GM10847 (cell line): Measurements from ENCODE around the gene P4HB.

Experiments used
- POLR2A ChIP-seq: IDR thresholded peaks from 2 replicates; pipeline ENCODE4 v1.6.1; 2011; ENCODE audit not compliant: insufficient read length; ENCODE audit errors: extremely low read depth

Gene P4HB

DNA sequence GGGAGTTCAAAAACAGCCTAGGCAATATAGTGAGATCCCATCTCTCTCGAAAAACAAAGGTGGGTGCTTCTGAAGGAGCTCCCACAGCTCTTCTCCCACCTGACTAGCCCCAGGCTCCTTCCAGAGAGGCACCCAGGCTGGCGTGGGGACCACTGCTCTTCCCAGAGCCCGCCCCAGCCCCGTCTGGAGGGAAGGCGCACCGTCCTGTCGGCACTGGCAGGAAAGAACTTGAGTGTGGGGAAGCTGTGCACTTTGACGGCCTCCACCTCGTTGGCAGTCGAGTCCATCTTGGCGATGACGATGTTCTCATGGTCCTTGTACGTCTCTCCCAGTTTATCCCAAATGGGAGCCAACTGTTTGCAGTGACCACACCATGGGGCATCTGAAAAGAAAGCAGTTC lies 15.0 kb downstream of the P4HB start:
- TF ChIP-seq POLR2A: no peak

DNA sequence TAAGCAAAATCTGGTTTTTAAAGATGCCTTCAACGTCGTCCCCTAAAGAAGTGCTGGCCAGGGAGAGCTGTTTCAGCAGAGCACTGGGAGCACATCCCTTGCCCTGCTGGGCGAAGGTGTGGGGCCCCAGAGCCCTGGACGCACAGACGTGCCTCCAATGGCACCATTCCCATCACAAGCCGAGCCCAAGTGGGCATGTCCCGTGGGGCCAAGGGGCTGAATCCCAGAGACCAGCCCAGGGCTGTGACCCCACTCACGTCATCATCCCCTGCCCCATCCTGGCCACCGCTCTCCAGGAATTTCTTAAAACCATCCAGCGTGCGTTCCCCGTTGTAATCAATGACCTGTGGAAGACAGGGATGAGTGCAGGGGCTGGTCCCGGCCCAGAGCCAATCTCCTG lies 15.4 kb downstream of the P4HB start:
- no peak for TF ChIP-seq POLR2A

DNA sequence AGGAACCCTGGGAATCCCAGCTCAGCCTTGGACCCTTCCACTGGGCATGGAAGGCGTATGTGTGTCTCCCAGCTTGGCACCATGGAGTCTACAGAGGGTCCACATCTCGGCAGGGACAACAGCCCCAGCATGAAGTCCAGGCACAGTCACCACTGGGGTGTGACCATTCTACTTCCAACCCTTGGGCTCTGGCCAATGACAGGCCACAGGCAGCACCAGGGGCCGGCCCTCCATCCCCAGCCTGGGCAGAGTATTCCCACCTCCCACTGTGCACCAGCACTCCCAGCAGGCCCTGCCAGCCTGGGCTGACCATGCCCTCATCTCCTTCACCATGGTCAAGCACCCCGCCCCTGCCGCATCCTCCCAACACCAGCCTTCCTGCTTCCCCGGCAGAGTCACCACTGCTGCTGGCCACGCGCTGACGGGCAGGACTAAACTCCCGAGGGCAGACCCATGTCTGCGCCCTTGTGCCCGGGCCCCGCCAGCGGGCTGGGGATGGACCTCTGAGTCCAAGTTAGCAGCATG lies 15.9 kb downstream of the P4HB start:
- no peak for TF ChIP-seq POLR2A

DNA sequence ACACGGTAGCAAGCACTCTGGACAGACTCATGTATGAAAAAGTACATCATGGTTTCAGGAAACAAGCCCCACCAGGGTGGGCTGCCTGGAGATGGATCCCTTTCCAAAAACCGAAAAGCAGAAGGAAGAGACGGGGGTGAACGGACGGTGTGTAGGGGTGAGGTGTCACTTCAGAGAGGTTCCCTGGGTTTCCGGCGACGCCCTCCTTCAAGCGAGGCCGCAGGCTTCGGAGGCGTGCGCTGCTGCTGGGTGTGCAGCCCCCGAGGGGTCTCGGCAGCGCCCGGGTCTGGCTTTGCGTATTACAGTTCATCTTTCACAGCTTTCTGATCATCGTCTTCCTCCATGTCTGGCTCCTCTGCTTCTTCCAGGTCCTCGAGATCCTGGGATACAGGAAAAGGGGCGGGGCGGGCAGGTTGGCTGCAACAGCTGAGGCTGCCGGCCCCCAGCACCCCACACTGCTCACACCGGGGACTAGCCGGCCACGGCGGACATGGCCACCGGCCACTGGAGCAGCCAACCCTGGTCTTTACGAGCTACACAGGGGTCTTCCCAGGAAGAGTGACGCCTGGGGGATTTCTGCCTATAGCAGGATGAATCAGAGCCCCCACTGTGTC lies 16.5 kb downstream of the P4HB start:
- TF ChIP-seq POLR2A: no peak

DNA sequence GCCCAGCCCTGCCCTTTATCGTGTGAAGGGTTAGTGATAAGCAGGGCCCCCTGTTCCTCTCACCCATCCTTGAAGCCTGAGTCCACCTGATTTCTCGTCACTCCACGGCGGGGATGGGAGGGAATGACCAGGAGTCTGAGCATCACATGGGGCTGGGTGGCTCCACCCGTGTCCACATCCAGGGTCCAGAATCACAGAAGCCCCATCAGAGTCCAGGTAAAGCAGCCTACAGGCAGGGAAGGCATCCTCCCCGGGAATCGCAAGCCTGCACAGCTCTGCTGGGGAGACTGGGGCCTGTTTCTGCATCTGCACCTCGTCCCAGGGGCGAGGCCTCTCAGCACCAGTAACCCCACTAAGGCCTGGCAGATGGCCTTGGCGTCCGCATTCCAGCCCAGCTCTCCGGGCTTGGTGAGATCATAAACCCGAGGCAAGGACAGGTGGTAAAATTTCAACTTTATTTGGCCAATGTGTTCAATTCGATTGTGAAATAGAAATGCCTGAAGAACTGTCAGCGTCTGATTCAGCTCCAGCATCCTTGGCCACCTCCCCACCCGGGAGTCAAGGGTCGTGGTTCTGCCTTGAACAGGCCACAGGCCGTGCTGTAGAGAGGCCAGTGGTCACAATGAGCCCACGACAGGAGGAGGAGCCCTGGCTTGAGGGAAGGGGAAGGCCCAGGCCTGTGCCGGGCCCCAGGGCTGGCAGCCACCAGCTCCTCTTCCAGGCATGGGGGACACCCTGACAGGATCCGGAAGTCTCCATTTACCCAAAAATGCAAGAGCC lies 17.4 kb downstream of the P4HB start:
- TF ChIP-seq POLR2A: no peak

DNA sequence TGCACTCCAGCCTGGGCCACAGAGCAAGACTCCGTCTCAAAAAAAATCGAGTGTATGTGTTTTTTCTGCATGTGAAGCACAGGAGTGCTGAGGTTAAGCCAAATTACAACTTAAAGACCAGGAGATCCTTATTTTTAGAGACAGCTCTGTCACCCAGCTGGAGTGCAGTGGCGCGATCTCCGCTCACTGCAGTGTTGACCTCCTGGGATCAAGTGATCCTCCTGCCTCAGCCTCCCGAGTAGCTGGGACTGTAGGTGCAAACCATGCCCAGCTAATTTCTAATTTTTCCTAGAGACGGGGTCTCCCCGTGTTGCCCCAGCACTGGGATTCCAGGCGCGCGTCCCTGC lies 18.0 kb downstream of the P4HB start:
- TF ChIP-seq POLR2A: no peak

DNA sequence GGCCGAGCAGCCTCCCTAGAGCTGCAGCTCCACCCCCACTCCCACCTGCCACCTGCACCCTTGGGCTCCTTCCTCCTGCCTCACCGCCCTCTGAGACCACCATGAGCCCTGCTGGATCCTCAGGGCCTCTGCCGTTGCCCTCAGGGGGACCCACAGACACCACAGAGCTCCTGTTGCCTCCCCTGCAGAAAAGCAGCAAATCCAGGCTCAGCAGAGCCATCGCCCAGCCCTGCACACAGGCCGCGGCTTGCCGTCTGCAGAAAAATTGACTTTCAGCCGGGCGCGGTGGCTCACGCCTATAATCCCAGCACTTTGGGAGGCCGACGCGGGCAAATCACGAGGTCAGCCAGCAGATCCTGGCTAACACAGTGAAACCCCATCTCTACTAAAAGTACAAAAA lies 18.5 kb downstream of the P4HB start:
- no peak for TF ChIP-seq POLR2A

DNA sequence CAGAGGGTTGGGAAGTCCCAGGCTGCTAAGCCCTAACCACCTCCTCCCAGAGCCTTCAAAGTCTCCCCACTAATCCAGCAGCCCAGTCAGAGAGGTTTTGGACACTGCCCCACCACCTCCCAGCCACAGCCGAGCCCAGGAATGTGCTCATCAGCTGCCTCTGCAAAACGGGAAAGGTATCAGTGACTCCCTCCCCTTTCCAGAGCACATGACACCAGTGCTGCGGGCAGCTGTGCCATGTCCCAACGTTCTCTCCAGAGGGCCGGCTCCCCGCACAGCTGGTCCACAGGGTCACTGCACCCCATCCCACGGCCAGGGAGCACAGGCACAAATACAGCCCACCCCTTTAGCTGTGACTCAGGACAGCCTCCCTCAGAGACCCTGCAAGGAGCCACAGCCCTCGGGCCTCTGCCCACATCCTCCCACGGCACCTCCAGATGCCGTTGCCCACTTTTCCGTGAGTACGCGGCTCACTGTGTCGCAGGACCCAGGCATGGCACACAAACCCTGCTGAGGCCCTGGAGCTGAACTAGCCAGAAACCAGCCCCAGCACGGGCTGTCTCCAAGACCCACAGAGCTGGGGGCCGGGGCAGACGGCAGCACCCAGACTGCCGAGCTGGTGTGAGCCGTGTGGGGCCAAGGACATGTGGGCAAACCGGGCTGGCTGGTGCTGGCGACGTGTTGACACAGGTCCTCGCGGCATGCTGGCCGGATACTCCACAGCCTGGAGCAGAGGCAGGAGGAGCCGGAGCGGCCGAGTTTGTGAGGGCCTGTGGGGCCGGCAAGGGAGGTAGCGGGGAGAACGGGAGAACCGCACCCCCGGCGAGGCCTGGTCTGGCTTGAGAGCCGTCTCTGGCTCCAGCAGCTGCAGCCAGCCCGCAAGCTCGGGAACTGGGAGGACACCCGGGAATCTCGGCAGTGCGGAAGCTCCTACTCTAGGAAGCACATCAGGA lies 19.2 kb downstream of the P4HB start:
- TF ChIP-seq POLR2A: no peak

DNA sequence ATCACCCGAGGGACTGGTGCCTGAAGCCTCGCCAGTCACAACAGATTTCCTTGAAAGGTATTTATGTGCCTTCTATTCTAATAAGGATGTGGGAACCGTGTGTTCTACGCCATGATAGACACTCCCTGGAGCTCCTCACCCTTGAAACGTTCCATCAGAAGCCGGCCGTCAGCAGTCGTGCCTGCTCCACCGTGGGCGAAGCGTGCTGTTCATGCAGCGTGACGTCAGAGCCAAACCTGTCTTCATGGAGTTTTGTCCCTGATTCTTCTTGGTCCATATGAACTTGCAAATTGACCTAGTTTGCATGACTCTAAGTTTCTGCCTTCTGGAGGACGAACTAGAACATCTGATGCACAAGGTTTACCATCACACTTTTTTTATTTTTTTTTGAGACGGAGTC lies 21.0 kb downstream of the P4HB start:
- TF ChIP-seq POLR2A: no peak

DNA sequence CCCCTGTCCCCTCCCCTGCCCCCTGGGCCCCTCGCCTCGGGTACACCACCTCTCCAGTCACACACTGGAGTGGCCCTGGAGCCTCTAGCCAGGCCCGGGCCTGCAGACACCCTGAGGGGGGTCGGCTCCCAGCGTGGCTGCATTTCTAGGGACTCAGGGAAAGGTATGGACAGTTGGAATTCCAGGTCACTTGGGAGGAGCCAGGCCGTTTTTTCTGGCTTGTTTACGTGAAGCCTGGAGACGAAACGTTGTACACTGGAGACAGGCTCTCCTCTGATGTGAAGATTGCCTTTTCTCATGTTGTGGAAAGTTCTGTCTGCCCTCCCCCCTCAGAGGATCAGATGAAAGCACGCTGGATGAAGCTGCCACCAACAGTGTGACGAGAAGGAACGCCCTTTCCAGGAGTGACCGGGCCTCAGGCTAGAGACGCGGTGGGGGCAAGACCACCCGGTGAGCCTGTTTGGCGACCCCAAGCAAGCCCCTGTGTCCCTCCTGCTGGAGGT lies 21.5 kb downstream of the P4HB start:
- no peak for TF ChIP-seq POLR2A

DNA sequence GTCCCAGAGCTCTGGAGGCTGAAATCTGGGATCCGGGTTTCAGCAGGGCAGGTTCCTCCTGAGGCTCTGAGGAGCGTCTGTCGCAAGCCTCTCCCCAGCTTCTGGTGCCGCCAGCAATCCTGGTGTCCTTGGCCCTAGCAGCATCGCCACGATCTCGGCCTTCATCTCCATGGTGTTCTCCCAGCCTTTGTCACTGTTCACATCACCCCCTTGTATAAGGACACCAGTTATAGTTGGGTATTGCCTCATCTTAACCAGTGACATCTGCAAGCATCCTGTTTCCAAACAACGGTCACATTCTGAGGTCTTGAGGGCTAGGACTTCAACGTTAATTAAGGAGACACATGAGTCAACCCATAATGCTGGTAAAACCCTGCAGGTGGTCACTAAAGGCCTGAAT lies 22.7 kb downstream of the P4HB start:
- no peak for TF ChIP-seq POLR2A

DNA sequence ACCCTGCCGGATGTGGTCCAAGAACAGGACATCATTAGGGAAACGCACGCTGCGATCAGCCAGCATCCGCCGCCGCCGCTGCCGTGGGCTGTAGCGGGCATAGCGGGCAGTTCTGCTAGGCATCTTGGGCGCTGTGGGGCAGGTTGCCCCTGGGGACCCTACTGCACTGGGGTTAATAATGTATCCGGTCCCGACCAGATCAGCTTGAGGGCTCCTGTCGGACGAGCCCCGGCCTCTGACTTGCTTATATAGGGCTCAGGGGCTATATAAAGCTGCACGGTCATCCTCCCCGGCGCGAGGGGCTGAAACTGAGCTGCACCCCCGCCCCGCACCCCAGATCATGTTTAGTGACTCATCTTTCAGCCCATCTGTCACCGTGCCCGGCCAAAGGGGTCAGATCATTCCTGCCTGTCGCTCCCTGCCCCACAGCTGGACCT lies 25.5 kb downstream of the P4HB start, which contains the start of gene PPP1R27:
PPP1R27 (minus strand) TSS at position 220 of the 437 bp plus-strand sequence; CDS start at position 123, 97 bp downstream.
- TF ChIP-seq POLR2A: no peak

DNA sequence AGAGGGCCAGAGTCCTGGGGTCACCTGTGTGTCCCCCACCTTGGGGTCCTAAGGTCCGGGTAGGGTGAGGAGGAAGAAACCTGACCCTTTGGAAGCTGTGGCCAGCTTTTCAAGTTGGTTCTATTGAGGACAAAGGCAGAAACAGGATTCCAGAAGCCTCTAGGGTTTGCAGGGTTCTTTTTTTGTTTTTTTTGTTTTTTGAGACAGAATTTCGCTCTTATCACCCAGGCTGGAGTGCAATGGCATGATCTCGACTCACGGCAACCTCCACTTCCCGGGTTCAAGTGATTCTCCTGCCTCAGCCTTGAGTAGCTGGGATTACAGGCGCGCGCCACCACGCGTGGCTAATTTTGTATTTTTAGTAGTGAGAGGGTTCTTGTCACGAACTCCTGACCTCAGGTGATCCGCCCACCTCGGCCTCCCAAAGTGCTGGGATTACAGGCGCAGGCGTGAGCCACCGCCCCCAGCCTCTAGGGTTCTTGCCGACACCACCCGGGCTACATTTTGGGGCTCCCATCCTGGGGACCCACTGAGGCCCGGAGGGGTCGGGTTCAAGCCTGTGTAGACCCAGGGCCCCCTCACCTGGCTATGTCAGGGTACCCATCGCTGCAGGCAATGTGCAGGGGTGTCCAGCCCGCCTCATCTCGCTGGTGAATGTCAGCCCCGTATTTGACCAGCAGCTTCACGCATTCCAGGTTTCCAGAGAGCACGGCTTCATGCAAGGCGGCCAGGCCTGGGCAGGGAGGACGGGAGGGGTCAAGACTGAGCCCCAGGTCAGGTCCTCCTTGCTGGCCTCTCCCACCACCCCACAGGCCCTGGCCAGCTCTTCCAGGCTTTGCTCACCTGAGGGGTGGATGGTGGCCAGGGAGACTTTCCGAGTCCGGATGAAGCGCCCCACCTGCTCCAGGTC lies 26.2 kb downstream of the P4HB start:
- TF ChIP-seq POLR2A: no peak

DNA sequence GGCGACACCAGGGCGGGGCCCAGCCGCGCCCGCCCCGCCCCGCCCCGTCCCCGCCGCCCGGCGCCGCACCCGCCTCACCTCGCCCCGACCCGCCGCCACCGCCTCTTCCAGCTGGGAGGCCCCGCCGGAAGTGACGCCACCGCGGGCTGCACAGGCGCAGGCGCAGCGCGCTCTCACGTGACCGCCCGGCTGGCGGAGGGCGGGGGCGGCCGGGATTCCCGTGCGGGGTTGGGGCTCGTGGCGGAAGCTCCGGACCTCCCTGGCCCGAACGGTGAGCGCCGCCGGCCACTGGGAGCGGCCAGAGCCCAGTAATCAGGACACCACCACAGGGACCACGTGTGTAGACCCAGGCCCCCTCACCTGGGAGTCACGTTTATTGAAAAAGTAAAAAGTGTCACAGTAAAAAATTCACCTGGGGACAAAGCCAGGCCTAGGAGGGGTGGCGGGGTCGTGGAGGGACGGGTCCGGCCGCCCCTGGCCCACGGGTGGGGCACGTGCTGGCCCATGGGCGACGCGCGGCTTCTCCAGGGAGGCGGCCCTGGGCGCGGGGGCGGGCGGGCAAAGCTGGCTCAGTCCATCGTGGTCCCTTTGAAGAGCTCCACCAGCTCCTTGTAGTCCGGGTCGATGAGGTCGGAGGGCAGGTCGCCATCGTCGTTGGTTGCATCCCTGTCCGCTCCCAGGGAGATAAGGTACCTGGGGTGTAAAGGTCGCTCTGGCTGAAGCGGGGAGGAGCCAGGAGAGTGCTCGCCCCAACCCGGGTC lies 27.0 kb downstream of the P4HB start, which contains the start of gene MCRIP1:
MCRIP1 (minus strand) TSS at position 132 of the 761 bp plus-strand sequence. CDS start 8,785 bp downstream, outside the sequence.
- TF ChIP-seq POLR2A: peak; percentile 90
